NT2/D1 (cell line): Measurements from ENCODE around the gene AZIN2.

Source experiments
- SUZ12 ChIP-seq: IDR thresholded peaks from 2 replicates; pipeline ENCODE4 v1.6.1; 2011; ENCODE audit not compliant: insufficient read length, insufficient read depth; ENCODE audit errors: extremely low read depth
- ZNF274 ChIP-seq: IDR thresholded peaks from 2 replicates; pipeline ENCODE4 v1.6.1; 2011; ENCODE audit warnings: mild to moderate bottlenecking, low read depth, low read length

- TF ChIP-seq ZNF274 (no peak), SUZ12 (no peak)
Measured at GRCh38 chr1:33047290-33047689, 33.7 kb upstream of the AZIN2 start.
